GM21526 (cell line): ENCODE results near the gene HSPG2.

Experiments used
- ATAC-seq: cut with Tn5 transposase; IDR thresholded peaks from one replicate; pipeline ENCODE4 v1.9.1; 2021; ENCODE audit warnings: moderate library complexity; ENCODE audit not compliant: unreplicated experiment, low FRiP score

The HSPG2 gene

DNA sequence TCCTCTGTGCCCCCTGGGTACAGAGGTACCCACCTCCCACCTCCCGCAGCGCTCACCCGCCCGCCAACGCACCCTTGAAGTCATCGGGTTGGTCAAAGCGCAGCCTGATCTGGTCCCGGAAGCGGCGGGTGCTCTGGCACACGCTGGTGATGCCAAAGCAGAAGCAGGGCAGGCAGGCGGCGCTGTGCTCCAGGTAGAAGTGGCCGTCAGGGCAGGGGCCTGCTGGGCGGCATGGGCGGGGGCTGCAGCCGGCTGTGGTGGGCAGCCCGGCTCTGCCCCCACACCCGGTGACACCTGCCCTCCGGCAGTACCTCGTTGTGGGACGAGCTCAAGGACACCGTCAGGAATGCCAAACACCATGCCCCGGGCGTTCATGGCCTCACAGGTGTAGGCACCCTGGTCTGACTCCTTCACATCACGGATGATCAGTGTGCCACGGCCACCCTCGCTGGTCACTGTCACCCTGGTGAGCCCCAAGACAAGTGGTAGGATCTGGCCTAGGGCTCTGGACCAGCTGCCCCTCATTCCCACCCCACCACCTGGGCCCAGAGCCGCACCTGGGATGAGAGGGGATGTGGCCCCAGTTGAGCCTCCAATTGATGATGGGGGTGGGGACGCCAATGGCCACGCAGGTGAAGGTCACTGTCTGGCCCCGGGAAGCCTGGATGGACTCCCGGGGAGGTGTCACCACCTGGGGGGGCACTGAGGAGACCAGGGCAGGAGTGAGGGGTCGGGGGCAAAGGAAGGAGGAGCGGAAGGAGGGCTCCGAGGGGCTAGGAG, 52.5 kb downstream of the HSPG2 start:
- ATAC-seq = no peak

- no peak for ATAC-seq
Observed at GRCh38 chr1:21882721-21883415, 54.2 kb downstream of the HSPG2 start.

GRCh38 chr1:21881250-21881649, 55.9 kb downstream of the HSPG2 start:
- no peak for ATAC-seq

GRCh38 chr1:21880619-21880970, 56.5 kb downstream of the HSPG2 start:
- ATAC-seq = no peak

- ATAC-seq = no peak
Observed at GRCh38 chr1:21879928-21880618, 57.0 kb downstream of the HSPG2 start.

DNA sequence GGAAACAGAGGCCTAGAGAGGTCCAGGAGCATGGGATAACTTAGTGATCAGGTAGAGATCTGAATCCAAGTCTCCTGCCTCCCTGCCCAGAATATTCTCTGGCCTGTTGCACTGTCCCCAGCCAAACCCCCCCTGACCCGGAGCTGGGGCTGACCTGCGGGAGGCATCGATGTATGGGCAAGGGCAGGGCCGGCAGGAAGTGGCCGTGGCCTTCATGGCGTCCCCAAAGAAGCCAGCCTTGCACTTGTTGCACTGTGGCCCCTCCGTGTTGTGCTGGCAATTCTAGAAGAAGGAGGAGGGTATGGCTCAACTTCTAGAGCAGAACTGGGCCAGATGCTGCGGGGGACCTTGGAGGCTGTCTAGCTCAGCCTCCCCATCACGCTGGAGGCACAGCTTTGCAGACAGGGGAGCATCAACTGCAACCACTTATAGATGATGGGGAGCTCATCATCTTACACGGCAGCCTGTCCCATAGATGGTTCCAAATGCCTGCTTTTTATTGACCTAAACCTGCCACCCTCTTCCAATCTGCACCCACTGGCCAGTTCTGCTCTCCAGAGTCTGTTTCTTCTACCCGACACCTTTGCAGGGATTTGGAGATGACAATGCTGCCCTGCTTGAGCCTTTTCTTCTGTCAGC, 58.2 kb downstream of the HSPG2 start:
- ATAC-seq = no peak

GRCh38 chr1:21878009-21878773, 58.9 kb downstream of the HSPG2 start:
- no peak for ATAC-seq

- no peak for ATAC-seq
Observed at GRCh38 chr1:21876267-21876666, 60.8 kb downstream of the HSPG2 start.

DNA sequence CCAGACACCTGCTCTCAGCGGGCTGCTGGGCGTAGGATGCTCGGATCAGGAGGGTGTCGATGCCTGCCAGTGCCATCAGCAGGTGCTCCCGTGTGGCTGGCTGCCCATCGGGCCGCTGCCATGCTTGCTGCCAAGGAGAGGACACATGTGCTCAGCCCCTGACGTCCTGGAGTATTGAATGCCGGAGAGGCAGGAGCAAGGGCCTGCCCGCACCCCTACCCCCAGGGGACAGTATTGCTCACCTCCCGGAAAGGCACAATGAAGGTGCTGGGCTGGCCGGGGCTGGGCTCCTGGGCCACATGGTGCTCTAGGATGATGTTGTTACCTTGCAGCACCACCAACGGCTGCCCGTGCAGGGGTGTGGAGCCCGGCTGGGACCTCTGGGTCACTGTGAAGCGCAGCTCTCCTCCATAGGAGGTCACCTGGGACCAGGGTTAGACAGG, 61.5 kb downstream of the HSPG2 start:
- no peak for ATAC-seq

DNA sequence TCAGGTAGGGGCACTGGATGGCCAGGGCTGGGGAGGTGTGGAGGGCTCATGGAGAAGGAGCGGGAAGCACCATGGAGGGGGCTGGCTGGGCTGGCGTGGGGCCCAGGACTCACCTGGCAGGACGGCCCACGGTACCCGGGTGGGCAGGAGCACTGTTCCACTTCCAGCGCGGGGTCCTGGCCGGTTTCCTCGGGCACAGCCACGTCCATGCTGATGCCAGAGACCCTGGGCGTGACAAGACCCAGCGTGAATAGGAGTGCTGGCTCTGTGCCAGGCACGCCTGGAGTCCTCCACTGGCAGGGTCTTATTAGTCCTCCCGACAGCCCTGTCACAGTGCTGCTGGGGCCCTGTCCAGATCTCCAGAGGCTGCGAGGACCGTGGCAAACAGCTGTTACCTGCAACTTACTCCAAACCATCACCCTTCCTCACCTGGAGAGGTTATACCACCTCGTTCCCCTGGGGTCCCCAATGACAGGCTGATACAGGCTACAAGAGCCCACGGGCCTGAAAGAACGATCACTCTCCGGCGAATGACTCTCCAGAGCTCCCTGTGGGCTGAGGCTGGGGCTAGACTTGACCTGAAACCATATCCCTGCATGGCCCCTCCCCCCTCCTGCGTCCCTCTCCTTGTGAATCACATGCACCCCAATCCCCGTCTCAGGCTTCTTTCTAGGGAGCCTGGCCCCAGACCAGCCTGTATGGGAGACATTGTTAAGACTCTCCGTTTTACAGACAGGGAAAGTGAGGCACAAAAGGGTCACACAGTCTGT, 62.1 kb downstream of the HSPG2 start:
- no peak for ATAC-seq

DNA sequence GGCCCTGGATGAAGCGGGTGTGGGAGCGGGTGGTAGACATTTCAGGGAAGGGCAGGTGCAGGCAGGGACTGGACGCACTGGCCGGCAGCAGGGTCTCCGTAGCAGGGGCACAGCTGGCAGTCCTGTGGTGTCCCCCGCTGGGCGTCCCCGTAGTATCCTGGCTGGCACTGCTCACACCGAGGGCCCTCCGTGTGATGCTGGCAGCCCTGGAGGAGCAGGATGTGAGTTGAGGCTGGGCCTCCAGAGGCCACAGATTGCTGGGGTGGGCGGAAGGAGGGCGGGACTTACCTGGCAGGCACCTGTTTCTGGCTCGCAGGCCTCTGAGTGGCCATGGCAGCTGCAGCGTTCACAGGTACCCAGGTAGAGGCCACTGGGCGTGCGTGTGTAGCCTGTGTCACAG, 62.8 kb downstream of the HSPG2 start:
- ATAC-seq = no peak

GRCh38 chr1:21873761-21874160, 63.3 kb downstream of the HSPG2 start:
- ATAC-seq = no peak

- no peak for ATAC-seq
Observed at GRCh38 chr1:21873174-21873573, 63.9 kb downstream of the HSPG2 start.

GRCh38 chr1:21872445-21873079, 64.5 kb downstream of the HSPG2 start:
- ATAC-seq = no peak

- no peak for ATAC-seq
Observed at GRCh38 chr1:21871943-21872342, 65.2 kb downstream of the HSPG2 start.

GRCh38 chr1:21870611-21871010, 66.5 kb downstream of the HSPG2 start:
- no peak for ATAC-seq

DNA sequence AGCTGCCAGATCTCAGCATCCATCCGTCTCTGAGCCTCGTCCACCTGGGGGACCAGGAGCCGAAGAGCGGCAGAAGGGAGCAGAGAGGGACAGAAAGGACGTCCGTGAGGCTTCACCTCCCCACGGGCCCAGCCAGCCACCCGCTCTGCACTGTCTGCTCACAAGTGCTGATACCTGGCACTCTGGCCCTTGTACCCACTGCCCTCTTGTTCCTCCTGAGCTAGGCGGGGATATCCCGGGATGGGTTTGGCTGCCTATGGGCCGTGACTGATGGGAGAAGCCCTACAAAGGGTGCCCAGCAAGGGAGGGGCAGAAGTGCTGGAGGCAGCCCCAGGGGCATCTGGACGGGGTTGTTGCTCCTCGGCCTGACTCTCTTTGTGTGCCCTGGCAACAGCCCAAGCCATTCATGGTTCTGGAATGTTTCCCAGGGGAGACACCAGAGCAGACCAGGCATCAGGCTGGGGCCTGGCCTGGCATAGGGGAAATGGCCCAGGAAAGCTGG, 67.4 kb downstream of the HSPG2 start:
- no peak for ATAC-seq

- no peak for ATAC-seq
Observed at GRCh38 chr1:21868941-21869454, 68.1 kb downstream of the HSPG2 start.

DNA sequence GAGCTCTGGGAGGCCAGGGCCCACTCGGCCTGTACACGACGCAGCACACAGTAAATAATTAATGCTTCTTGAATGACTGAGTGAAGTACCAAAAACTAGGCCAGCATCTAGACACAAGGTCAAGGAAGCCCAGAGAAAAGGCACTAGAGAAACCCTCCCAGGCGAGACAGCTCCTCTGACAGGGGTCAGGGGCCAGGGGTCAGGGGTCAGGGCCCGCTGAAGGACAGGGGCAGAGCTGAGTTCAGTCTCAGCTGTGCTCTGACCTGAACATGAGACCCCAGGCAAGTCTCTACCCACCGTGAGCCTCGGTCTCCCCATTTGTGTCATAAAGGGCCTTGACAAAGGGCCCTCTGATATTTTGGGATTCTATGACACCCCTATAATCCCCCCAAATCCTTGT, 68.6 kb downstream of the HSPG2 start:
- no peak for ATAC-seq
